Measurements from ENCODE around the gene CCBE1.

CCBE1 gene

DNA sequence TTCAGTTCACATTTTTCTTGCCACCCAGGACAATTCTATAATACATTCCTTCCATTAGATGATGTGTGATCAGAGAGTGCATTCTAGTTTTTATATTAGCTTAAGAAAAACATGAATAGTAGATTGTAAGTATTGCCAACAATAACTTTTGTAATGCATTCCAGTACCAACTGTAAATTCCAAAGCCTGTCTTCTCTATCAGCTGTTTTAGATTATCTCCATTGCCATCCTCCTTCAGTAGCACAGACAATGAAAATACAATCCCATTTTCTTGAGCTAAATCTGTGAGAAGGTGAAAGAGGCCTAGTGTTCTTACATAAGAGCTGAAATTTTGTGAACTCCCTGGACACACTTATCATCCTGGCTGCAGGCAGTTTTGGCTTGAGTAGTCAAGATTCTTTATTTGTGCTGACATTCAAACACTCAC, 103.9 kb downstream of the CCBE1 start:
- no peak overlapping the region for H2AFZ ChIP-seq (ENCODE audit: low read depth, low read length, severe bottlenecking)
- H4K20me1 ChIP-seq (ENCODE audit: low read depth, low read length) = no peaks in the 10 kb centered on the region
- no peak overlapping the region for H3K9ac ChIP-seq (ENCODE audit: low read length)
- no peaks in the 10 kb centered on the region for H3F3A ChIP-seq (ENCODE audit: insufficient read depth)
- H3K9me2 ChIP-seq (replicated peaks; ENCODE audit: insufficient read depth, low read length) = no peaks in the 10 kb centered on the region
- TF ChIP-seq, protein P1, sequence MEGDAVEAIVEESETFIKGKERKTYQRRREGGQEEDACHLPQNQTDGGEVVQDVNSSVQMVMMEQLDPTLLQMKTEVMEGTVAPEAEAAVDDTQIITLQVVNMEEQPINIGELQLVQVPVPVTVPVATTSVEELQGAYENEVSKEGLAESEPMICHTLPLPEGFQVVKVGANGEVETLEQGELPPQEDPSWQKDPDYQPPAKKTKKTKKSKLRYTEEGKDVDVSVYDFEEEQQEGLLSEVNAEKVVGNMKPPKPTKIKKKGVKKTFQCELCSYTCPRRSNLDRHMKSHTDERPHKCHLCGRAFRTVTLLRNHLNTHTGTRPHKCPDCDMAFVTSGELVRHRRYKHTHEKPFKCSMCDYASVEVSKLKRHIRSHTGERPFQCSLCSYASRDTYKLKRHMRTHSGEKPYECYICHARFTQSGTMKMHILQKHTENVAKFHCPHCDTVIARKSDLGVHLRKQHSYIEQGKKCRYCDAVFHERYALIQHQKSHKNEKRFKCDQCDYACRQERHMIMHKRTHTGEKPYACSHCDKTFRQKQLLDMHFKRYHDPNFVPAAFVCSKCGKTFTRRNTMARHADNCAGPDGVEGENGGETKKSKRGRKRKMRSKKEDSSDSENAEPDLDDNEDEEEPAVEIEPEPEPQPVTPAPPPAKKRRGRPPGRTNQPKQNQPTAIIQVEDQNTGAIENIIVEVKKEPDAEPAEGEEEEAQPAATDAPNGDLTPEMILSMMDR (IDR thresholded peaks at IDR 0.05; ENCODE audit: insufficient read depth, low read length, poor library complexity, severe bottlenecking) = no peak
- TF ChIP-seq EZH2phosphoT487 (conservative IDR thresholded peaks at IDR 0.05; ENCODE audit: low read length) = no peak
- no peak overlapping the region for H3K4me3 ChIP-seq (ENCODE audit: insufficient read depth, low read length, poor library complexity, severe bottlenecking)
- H3K79me2 ChIP-seq (ENCODE audit: insufficient read depth, low read length) = no peaks in the 10 kb centered on the region
- H3K9me3 ChIP-seq (ENCODE audit: insufficient read depth, low read length) = no peaks in the 10 kb centered on the region
- H3K4me2 ChIP-seq (ENCODE audit: low read depth, low read length, poor library complexity, severe bottlenecking) = no peak overlapping the region
- no peaks in the 10 kb centered on the region for H3K36me3 ChIP-seq (ENCODE audit: low read length)
- no peaks in the 10 kb centered on the region for H3K27me3 ChIP-seq (ENCODE audit: low read length)
- no peak overlapping the region for H3K27ac ChIP-seq (ENCODE audit: low read depth, low read length)

DNA sequence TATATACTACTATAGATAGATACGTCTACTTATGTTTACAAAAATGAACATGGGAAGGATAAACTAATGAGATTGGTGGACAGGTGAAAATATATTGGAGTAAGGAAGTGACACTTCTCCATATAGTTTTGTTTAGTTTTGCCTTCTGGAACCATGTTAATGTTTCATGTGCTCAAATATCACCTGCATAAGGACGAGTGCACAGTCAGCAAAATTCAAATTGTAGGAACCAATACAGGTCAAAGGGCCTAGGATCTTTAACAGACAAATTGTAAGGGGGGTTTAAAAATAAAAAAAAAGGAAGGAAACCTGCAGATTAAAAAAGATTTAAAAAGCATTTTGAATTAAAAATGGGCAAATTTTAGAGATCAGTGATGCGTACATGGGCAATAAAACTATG, 104.6 kb downstream of the CCBE1 start:
- Histone ChIP-seq H3K9ac (ENCODE audit: low read length) (no peak overlapping the region), H3K79me2 (ENCODE audit: insufficient read depth, low read length) (no peaks in the 10 kb centered on the region), H3K27me3 (ENCODE audit: low read length) (no peaks in the 10 kb centered on the region), H3K9me2 (replicated peaks; ENCODE audit: insufficient read depth, low read length) (no peaks in the 10 kb centered on the region), H3F3A (ENCODE audit: insufficient read depth) (no peaks in the 10 kb centered on the region), H3K9me3 (ENCODE audit: insufficient read depth, low read length) (no peaks in the 10 kb centered on the region), H4K20me1 (ENCODE audit: low read depth, low read length) (no peaks in the 10 kb centered on the region), H3K4me2 (ENCODE audit: low read depth, low read length, poor library complexity, severe bottlenecking) (no peak overlapping the region), H3K36me3 (ENCODE audit: low read length) (no peaks in the 10 kb centered on the region), H2AFZ (ENCODE audit: low read depth, low read length, severe bottlenecking) (no peak overlapping the region), H3K27ac (ENCODE audit: low read depth, low read length) (no peak overlapping the region), H3K4me3 (ENCODE audit: insufficient read depth, low read length, poor library complexity, severe bottlenecking) (no peak overlapping the region)
- TF ChIP-seq, protein P1 (IDR thresholded peaks at IDR 0.05; ENCODE audit: insufficient read depth, low read length, poor library complexity, severe bottlenecking) = no peak
- TF ChIP-seq EZH2phosphoT487 (conservative IDR thresholded peaks at IDR 0.05; ENCODE audit: low read length) = no peak

DNA sequence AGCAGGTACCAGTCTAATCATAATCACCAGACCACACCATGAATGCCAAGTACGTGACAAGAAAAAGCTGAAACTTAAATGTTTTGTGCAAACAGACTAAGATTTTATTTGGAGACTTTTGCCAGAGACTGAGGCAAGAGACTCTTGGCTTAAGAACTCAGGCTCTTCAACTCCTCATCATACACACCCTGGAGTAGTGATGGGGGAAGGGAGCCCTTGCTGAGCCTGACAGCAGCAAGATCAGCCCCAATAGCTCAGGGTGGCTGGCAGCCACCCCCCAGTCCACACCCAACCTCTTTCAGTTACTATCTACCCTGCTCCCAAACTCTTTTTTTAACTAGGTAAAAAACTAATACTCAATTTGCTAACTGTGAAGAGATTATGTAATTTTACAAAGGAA, 114.8 kb downstream of the CCBE1 start:
- no peak overlapping the region for H3K27ac ChIP-seq (ENCODE audit: low read depth, low read length)
- H3K9me3 ChIP-seq (ENCODE audit: insufficient read depth, low read length) = no peaks in the 10 kb centered on the region
- no peaks in the 10 kb centered on the region for H3K9me2 ChIP-seq (replicated peaks; ENCODE audit: insufficient read depth, low read length)
- no peak overlapping the region for H2AFZ ChIP-seq (ENCODE audit: low read depth, low read length, severe bottlenecking)
- H3K36me3 ChIP-seq (ENCODE audit: low read length) = no peaks in the 10 kb centered on the region
- H3K79me2 ChIP-seq (ENCODE audit: insufficient read depth, low read length) = no peaks in the 10 kb centered on the region
- no peak for TF ChIP-seq EZH2phosphoT487 (conservative IDR thresholded peaks at IDR 0.05; ENCODE audit: low read length)
- TF ChIP-seq, protein P1 (IDR thresholded peaks at IDR 0.05; ENCODE audit: insufficient read depth, low read length, poor library complexity, severe bottlenecking) = no peak
- no peaks in the 10 kb centered on the region for H4K20me1 ChIP-seq (ENCODE audit: low read depth, low read length)
- H3K4me2 ChIP-seq (ENCODE audit: low read depth, low read length, poor library complexity, severe bottlenecking) = no peak overlapping the region
- no peaks in the 10 kb centered on the region for H3F3A ChIP-seq (ENCODE audit: insufficient read depth)
- H3K27me3 ChIP-seq (ENCODE audit: low read length) = no peaks in the 10 kb centered on the region
- no peak overlapping the region for H3K9ac ChIP-seq (ENCODE audit: low read length)
- H3K4me3 ChIP-seq (ENCODE audit: insufficient read depth, low read length, poor library complexity, severe bottlenecking) = no peak overlapping the region

All from SU-DHL-6 (cell line).